IPS DF 6.9 (cell line): ENCODE measurements around the gene UTP11.

Source experiments
- DNase-seq: peaks from one replicate; pipeline ENCODE4 v3.0.0-alpha.2; 2013; ENCODE audit warnings: low read depth, low spot score
- H3K27ac ChIP-seq: one replicate; pipeline ENCODE4 v1.5.1; 2013; ENCODE audit warnings: low read length, control low read depth
- H3K27me3 ChIP-seq: 2 replicates; pipeline ENCODE4 v1.6.1; 2013; ENCODE audit warnings: mild to moderate bottlenecking, low read length; ENCODE audit not compliant: control insufficient read depth, insufficient read depth
- H3K36me3 ChIP-seq: 2 replicates; pipeline ENCODE4 v1.6.1; 2013; ENCODE audit warnings: low read length; ENCODE audit not compliant: control insufficient read depth, insufficient read depth
- H3K4me1 ChIP-seq: 2 replicates; pipeline ENCODE4 v1.6.1; 2013; ENCODE audit warnings: low read length; ENCODE audit not compliant: control insufficient read depth, insufficient read depth
- H3K4me3 ChIP-seq: 2 replicates; pipeline ENCODE4 v1.5.1; 2013; ENCODE audit warnings: mild to moderate bottlenecking, low read length
- H3K9me3 ChIP-seq: 2 replicates; pipeline ENCODE4 v1.6.1; 2013; ENCODE audit warnings: low read length, inconsistent platforms; ENCODE audit not compliant: control insufficient read depth, insufficient read depth
- WGBS: extraction: QIAGEN DNeasy Blood & Tissue Kit; methylation state at CpG from one replicate; pipeline ENCODE4 v1.1.7; 2013; ENCODE audit warnings: mixed read lengths, missing lambda C conversion rate; ENCODE audit not compliant: insufficient read length, insufficient coverage; 5-methylcytosine and 5-hydroxymethylcytosine counted together

The UTP11 gene

DNA sequence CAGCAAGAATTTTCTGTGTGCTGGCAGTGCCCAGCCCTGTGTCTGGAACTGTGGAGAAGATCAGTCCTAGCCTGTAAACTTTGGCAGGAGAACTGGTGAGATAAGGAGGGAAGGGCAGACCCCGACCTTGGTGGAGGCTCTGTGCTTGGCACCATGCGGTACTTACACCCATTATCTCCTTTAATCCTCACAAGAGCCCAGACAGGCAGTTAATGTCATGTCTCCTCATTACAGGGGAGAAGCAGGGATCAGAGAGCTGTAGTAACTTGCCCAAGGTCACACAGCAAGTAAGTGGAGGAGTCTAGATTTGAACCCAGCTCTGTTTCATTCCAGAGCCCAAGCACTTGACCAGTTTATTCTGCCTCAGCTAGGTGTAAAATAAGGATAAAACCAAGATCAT is 48.0 kb downstream of the UTP11 start:
- Histone ChIP-seq H3K4me1 (peaks cover 7% of the 10 kb centered on the region; the same call in 1 of the 2 replicates), H3K4me3 (no peak overlapping the region), H3K27me3 (no peaks in the 10 kb centered on the region), H3K9me3 (no peaks in the 10 kb centered on the region), H3K36me3 (no peaks in the 10 kb centered on the region), H3K27ac (no peak overlapping the region)
- no peak for DNase-seq
- no CpG with 5 or more reads among the region's 2 CpGs for WGBS

DNA sequence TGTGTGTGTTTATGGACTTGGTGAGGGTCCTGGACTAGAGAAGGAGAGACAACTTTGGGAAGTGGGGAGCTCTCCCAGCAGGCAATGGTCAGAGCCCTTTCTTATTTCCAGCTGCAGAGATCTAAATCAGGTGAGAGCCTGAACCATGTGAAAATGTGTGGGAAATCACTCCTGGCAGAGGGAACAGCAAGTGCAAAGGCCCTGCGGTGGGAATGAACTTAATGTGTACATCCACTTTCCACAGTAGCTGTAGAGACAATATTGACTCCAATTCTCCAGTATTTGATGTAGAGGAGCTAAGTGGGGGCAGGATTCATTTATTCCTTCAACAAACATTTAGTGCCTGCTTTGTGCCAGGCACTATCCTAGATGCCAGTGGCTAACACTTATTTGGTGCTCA is 48.8 kb downstream of the UTP11 start:
- Histone ChIP-seq H3K27ac (no peak overlapping the region), H3K9me3 (no peaks in the 10 kb centered on the region), H3K27me3 (no peaks in the 10 kb centered on the region), H3K4me3 (no peak overlapping the region), H3K4me1 (peaks cover 7% of the 10 kb centered on the region; the same call in 1 of the 2 replicates), H3K36me3 (no peaks in the 10 kb centered on the region)
- WGBS, result no CpG with 5 or more reads among the region's 1 CpG
- DNase-seq, result no peak

DNA sequence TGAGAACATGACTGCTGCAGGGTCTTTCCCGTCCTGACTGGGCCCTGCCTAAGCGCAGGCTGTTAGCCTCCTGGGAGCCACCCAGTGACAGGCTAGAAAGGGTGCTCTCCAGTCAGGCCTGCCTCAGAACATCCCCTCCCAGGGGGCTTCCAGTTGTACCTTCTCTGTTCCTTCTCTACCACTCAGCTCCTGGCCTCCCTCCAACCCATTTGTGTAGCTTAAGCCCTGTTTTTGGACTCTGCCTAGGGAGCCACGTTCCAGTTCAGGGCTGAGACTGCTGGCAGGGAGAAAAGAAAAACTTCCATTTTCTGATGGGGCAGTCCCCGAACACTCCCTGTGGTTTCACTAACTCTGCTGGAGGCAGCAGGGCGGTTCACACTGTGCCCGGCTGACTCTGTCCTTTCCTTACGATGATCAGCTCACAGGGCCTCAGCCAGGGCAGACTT is 49.4 kb downstream of the UTP11 start:
- H3K4me3 ChIP-seq, result no peak overlapping the region
- H3K4me1 ChIP-seq, result peaks cover 7% of the 10 kb centered on the region; the same call in 1 of the 2 replicates
- no peak overlapping the region for H3K27ac ChIP-seq
- no peaks in the 10 kb centered on the region for H3K36me3 ChIP-seq
- H3K9me3 ChIP-seq, result no peaks in the 10 kb centered on the region
- no CpG with 5 or more reads among the region's 7 CpGs for WGBS
- no peak for DNase-seq
- H3K27me3 ChIP-seq, result no peaks in the 10 kb centered on the region

DNA sequence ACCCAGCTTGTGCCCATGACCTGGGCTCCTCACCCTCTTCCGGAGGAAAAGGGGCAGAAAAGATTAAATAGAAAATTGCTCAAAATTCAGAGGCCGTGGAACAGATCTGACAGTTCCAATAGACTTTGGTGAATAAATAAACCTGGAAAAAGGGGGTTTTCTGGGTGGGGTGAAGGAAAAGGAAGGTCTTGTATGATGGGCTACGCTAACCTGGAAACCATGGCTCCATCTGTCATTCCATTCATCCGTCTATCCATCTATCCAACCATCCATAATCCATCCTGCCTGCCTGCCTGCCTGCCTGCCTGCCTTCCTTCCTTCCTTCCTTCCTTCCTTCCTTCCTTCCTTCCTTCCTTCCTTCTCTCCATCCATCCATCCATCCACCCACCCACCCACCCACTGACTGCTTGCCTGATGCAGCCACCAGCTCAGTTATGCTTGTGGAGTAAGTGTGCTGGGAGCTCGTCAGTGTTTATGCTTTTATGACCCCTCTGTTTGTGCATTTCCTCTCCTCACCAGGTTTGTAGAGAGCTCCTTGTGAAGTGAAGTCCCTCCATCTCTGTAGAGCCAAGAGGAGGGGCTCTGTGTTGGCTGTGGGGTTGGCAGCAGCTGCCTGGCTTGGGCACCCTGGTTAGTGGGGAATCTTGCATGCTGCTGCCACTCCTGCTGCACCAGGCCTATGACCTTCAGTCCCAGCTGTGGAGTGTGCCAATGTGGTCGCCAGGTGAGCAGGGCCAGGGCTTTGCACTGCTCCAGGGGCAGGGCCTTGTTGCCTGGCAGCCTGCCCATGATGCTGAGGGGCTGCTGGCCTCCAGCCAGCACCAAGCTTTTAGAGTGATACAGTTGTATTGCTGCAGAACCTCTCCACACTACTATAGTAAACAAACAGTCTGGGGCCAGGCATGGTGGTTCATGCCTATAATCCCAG is 50.1 kb downstream of the UTP11 start:
- DNase-seq, result no peak
- no peak overlapping the region for H3K27ac ChIP-seq
- no peaks in the 10 kb centered on the region for H3K27me3 ChIP-seq
- WGBS, result no CpG with 5 or more reads among the region's 6 CpGs
- H3K4me1 ChIP-seq, result peaks cover 7% of the 10 kb centered on the region; the same call in 1 of the 2 replicates
- no peak overlapping the region for H3K4me3 ChIP-seq
- no peaks in the 10 kb centered on the region for H3K36me3 ChIP-seq
- no peaks in the 10 kb centered on the region for H3K9me3 ChIP-seq

DNA sequence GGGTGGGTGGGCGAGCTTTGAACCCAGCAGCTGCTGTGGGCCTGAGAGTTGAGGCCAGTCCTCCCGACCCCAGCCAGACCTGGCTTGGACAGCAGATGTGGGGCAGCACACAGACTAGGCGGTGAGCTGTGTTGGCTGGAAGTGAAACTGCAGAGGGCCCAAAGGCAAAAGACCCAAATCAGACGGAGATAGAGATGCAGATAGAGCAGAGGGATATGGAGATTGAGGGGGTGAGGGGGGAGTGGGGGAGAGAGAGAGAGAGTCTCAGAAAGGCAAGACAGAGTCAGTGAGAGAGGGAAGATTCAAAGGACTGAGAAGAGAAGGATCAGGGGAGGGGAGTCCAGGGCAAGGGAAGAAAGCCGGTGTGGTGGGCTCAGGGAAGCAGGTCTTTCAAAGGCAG is 51.1 kb downstream of the UTP11 start:
- WGBS, result no CpG with 5 or more reads among the region's 5 CpGs
- H3K27me3 ChIP-seq, result no peaks in the 10 kb centered on the region
- H3K36me3 ChIP-seq, result no peaks in the 10 kb centered on the region
- H3K4me1 ChIP-seq, result peaks cover 9% of the 10 kb centered on the region; the same call in 1 of the 2 replicates
- no peak overlapping the region for H3K4me3 ChIP-seq
- no peak overlapping the region for H3K27ac ChIP-seq
- no peaks in the 10 kb centered on the region for H3K9me3 ChIP-seq
- no peak for DNase-seq

DNA sequence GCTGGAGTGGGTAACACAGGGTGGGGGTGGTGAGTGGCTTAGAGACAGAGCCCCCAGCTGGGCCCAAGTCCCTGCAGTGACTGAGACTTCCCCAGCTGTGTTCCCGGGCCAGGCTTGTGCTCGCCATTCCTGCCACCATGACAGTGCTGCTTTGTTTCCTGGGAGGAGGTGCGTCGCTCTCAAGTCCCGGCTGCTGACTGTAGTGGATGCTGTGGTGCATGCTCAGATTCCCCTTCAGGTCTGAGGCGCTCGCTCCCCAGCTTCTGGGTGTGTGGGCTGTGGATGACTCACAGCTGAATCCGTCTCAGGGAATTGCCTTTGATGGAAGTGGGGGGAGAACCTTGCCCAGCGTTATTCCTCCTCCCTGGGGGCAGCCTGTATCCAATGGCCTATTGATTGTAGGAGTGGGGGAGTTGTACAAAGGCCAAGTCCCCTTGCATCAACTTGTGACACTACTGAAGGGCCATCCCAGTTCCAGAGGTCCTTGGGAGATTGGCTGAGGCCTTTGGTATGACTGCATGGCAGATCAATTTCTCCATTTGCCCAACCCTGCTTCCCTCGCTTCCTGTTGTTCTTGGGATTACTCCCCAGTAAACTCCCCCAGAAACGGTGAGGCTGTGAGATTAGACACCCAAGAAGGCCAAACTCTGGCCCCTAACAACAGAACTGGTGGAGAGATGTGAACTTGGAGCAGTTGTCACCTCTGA is 51.8 kb downstream of the UTP11 start:
- Histone ChIP-seq H3K4me1 (peaks cover 9% of the 10 kb centered on the region; the same call in 1 of the 2 replicates), H3K36me3 (no peaks in the 10 kb centered on the region), H3K9me3 (no peaks in the 10 kb centered on the region), H3K27me3 (no peaks in the 10 kb centered on the region), H3K4me3 (no peak overlapping the region), H3K27ac (no peak overlapping the region)
- WGBS, result no CpG with 5 or more reads among the region's 11 CpGs
- DNase-seq, result no peak

DNA sequence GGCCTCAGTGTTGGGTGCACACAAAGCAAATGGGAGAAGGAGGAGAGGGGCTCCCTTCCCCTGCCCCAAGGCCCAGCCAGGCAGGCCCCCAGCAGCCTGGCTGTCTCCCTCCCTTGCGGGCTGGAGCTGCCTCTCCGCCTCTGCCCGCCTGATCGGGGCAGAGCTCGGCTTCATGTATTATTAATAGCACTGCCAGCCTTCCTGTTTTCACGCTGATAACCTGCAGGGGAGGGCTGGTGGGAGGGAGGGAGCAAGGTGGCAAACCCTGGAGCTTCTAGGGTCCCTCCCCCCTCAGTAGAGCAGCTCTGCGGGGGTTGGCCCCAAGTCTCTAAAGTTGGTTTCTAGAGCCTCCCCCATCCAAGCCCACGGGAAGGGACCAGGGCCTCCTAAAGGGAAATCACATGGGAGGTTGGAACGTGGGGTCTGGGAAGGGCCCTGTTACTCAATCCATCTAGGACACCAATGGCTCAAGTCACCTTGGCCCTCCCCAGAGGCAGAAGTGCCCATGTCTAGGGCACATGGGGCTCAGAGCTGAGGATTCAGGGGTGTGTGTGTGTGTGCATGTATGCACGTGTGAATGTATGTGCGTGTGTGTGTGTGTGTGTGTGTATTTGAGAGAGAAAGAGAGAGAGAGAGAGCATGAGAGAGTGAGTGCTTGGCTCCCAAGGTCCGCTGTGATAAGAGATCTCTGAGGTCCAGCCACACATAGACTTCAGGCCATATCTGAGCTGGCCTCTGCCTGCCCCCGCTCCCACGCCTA is 55.9 kb downstream of the UTP11 start:
- Histone ChIP-seq H3K27me3 (no peaks in the 10 kb centered on the region), H3K9me3 (no peaks in the 10 kb centered on the region), H3K4me3 (no peak overlapping the region), H3K4me1 (peaks cover 9% of the 10 kb centered on the region), H3K27ac (no peak overlapping the region), H3K36me3 (no peaks in the 10 kb centered on the region)
- WGBS, result 100% methylated on average over 2 of the region's 14 CpGs
- DNase-seq, result no peak

DNA sequence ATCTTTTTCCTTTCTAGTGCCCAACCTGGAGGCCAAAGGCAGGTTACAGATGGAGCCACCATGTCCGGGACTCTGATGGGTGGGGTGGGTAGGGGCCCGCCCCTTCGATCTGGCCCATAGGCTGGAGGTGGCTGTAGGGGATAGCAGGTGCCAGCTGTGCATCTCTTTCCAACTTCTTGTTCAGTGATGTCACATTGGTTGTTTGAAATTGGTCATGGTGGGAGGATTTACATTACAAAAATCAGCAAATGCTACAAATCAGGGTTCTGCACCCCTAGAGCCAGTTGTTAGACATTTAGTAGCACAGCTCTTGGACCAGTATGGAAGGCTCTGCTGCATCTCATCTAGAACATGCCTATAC is 56.4 kb downstream of the UTP11 start:
- H3K4me3 ChIP-seq, result no peak overlapping the region
- H3K36me3 ChIP-seq, result no peaks in the 10 kb centered on the region
- H3K4me1 ChIP-seq, result peaks cover 11% of the 10 kb centered on the region
- H3K27ac ChIP-seq, result no peak overlapping the region
- no CpG with 5 or more reads among the region's 3 CpGs for WGBS
- no peaks in the 10 kb centered on the region for H3K9me3 ChIP-seq
- no peak for DNase-seq
- H3K27me3 ChIP-seq, result no peaks in the 10 kb centered on the region

DNA sequence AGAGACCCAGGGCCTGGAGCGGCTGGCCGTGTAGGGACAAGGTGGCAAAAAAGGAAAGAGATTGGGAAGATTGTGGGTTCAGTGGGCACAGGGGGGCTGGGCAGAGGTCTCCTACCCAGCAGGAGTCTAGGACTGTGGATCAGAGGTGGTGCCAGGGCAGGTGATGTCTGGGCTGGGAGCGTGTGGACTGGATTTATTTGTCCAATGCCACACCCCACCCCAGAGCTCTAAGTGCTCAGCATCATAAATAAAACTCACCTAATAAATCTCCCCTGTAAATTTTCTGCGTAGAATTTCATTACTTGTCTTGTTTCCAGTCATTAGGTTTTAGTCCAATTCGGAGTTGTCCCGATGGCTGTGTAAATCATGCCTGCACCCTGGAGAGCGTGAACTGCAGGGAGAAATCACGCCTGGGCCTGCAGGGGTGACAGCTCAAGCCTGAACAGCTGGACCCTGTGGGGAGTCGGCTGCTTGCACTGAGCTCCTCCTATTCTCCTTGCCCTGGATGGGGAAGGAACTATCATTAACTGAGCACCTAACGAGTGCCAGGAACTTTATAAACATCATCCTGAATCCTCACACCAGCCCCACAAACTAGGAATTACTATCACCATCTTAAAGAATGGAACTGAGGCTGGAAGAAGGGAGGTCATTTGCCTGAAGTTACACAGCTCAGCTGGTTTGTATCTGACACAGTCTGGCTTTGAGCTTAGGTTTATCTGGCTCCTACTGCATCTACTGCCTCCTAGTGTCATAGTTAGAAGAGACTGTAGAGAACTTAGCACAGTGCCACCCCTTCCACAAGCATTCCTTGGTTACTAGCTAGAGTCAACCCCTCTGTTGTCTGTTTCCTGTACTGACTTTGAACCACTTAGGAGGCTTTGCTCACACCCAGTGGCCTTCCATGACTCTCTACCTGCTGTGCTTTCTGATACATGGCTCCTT is 59.0 kb downstream of the UTP11 start:
- no CpG with 5 or more reads among the region's 10 CpGs for WGBS
- Histone ChIP-seq H3K4me1 (peaks cover 6% of the 10 kb centered on the region; the same call in 1 of the 2 replicates), H3K27me3 (no peaks in the 10 kb centered on the region), H3K9me3 (no peaks in the 10 kb centered on the region), H3K4me3 (no peak overlapping the region), H3K36me3 (no peaks in the 10 kb centered on the region), H3K27ac (no peak overlapping the region)
- DNase-seq, result no peak
